ENCODE data around the gene PHACTR1. TPM values are rescaled to one million over a fixed set of nuclear protein-coding genes. Genes with fewer than 3 reads are reported as not detected.

The PHACTR1 gene
- total RNA-seq, 1 donor from 2014 or later = 8.4 TPM

- intact Hi-C loops (cut with DNase I) = no loop called here
- no peak for DNase-seq (ENCODE audit: low spot score in 2 of 2)
- H3K27ac ChIP-seq = peak overlapping the region; percentile 69 to 73
- H3K4me3 ChIP-seq = no peak overlapping the region
- H3K36me3 ChIP-seq = no peaks in the 10 kb centered on the region
- no peaks in the 10 kb centered on the region for H3K27me3 ChIP-seq
- H3K4me1 ChIP-seq = peaks cover 22 to 55% of the 10 kb centered on the region in 2 donors
- H3K9me3 ChIP-seq = no peaks in the 10 kb centered on the region
- no peak for TF ChIP-seq CTCF (IDR thresholded peaks at IDR 0.05)
Measured at GRCh38 chr6:13077117-13077516, 360.6 kb downstream of the PHACTR1 start.

GRCh38 chr6:13079096-13079723 lies 362.6 kb downstream of the PHACTR1 start:
- TF ChIP-seq CTCF (IDR thresholded peaks at IDR 0.05) = no peak
- Histone ChIP-seq H3K27me3 (no peaks in the 10 kb centered on the region), H3K9me3 (no peaks in the 10 kb centered on the region), H3K36me3 (no peaks in the 10 kb centered on the region), H3K4me3 (no peak overlapping the region), H3K27ac (peak overlapping the region; percentile 69 to 73), H3K4me1 (peaks cover 22 to 55% of the 10 kb centered on the region in 2 donors)
- intact Hi-C loops (cut with DNase I) = no loop called here
- no peak for DNase-seq (ENCODE audit: low spot score in 2 of 2)

- H3K27me3 ChIP-seq = no peaks in the 10 kb centered on the region
- no peaks in the 10 kb centered on the region for H3K36me3 ChIP-seq
- DNase-seq (ENCODE audit: low spot score in 2 of 2) = no peak
- TF ChIP-seq CTCF (IDR thresholded peaks at IDR 0.05) = no peak
- peaks cover 22 to 51% of the 10 kb centered on the region in 2 donors for H3K4me1 ChIP-seq
- H3K4me3 ChIP-seq = peak overlapping the region in 1 of 2 donors; percentile 33
- intact Hi-C loops (cut with DNase I) = loop anchor here (2.0 kb wide), 1 partner anchor 16 kb away; no protein-coding TSS in a partner anchor
- H3K9me3 ChIP-seq = no peaks in the 10 kb centered on the region
- H3K27ac ChIP-seq = peak overlapping the region; percentile 69 to 73
Measured at GRCh38 chr6:13080462-13081188, 364.1 kb downstream of the PHACTR1 start.

GRCh38 chr6:13081189-13081563 lies 364.6 kb downstream of the PHACTR1 start:
- peak overlapping the region in 1 of 2 donors; percentile 33 for H3K4me3 ChIP-seq
- H3K36me3 ChIP-seq = no peaks in the 10 kb centered on the region
- DNase-seq (ENCODE audit: low spot score in 2 of 2) = no peak
- TF ChIP-seq CTCF (IDR thresholded peaks at IDR 0.05) = no peak
- peak overlapping the region; percentile 69 to 73 for H3K27ac ChIP-seq
- intact Hi-C loops (cut with DNase I) = loop anchor here (2.0 kb wide), 1 partner anchor 16 kb away; no protein-coding TSS in a partner anchor
- peaks cover 19 to 51% of the 10 kb centered on the region in 2 donors for H3K4me1 ChIP-seq
- no peaks in the 10 kb centered on the region for H3K27me3 ChIP-seq
- no peaks in the 10 kb centered on the region for H3K9me3 ChIP-seq

GRCh38 chr6:13089296-13089994 lies 372.9 kb downstream of the PHACTR1 start:
- no peak for TF ChIP-seq CTCF (IDR thresholded peaks at IDR 0.05)
- peaks cover 2 to 17% of the 10 kb centered on the region in 2 donors for H3K4me1 ChIP-seq
- no peaks in the 10 kb centered on the region for H3K36me3 ChIP-seq
- no peaks in the 10 kb centered on the region for H3K27me3 ChIP-seq
- H3K27ac ChIP-seq = peak overlapping the region; percentile 50 to 62
- H3K9me3 ChIP-seq = no peaks in the 10 kb centered on the region
- intact Hi-C loops (cut with DNase I) = no loop called here
- DNase-seq (ENCODE audit: low spot score in 2 of 2) = no peak
- H3K4me3 ChIP-seq = no peak overlapping the region

Measured in ascending aorta (tissue), 2 donors.